Endodermal cell (in vitro differentiated cells): ENCODE results near the gene ATP10B. TPM values are rescaled to one million over a fixed set of nuclear protein-coding genes. Genes with fewer than 3 reads are reported as not detected.

Experiments used
- DNase-seq: peaks from one replicate; pipeline ENCODE4 v3.0.0-alpha.2; 2017
- H3K27ac ChIP-seq: 2 replicates; pipeline ENCODE4 v1.5.1; 2013; ENCODE audit warnings: mild to moderate bottlenecking, low read depth, low read length, moderate library complexity
- H3K27me3 ChIP-seq: 2 replicates; pipeline ENCODE4 v1.6.1; 2013; ENCODE audit warnings: mild to moderate bottlenecking, low read length, moderate library complexity; ENCODE audit not compliant: insufficient read depth, control insufficient read depth, poor library complexity, severe bottlenecking
- H3K36me3 ChIP-seq: 2 replicates; pipeline ENCODE4 v1.7.0; 2013; ENCODE audit warnings: mild to moderate bottlenecking, low read length, moderate library complexity; ENCODE audit not compliant: control insufficient read depth, insufficient read depth
- H3K4me1 ChIP-seq: one replicate; pipeline ENCODE4 v1.7.0; 2013; ENCODE audit warnings: low read length; ENCODE audit not compliant: control insufficient read depth, insufficient read depth
- H3K4me3 ChIP-seq: 2 replicates; pipeline ENCODE4 v1.5.1; 2013; ENCODE audit warnings: mild to moderate bottlenecking, low read length, moderate library complexity
- H3K9ac ChIP-seq: 2 replicates; pipeline ENCODE4 v1.6.1; 2013; ENCODE audit warnings: mild to moderate bottlenecking, low read length, moderate library complexity; ENCODE audit not compliant: poor library complexity, severe bottlenecking; ENCODE audit errors: extremely low read depth
- H3K9me3 ChIP-seq: 2 replicates; pipeline ENCODE4 v1.6.1; 2013; ENCODE audit warnings: mild to moderate bottlenecking, low read length, moderate library complexity; ENCODE audit not compliant: control insufficient read depth
- H3K27ac Mint-ChIP-seq: 2 replicates; pipeline ENCODE4 v1.8.0; 2020; ENCODE audit warnings: mixed read lengths
- H3K27me3 Mint-ChIP-seq: 2 replicates; pipeline ENCODE4 v1.8.0; 2021; ENCODE audit warnings: mild to moderate bottlenecking, mixed read lengths; ENCODE audit not compliant: insufficient read depth
- H3K36me3 Mint-ChIP-seq: 2 replicates; pipeline ENCODE4 v1.8.0; 2020; ENCODE audit warnings: low read depth, mixed read lengths
- H3K4me1 Mint-ChIP-seq: 2 replicates; pipeline ENCODE4 v1.8.0; 2020; ENCODE audit warnings: mixed read lengths
- H3K4me3 Mint-ChIP-seq: 2 replicates; pipeline ENCODE4 v1.8.0; 2020; ENCODE audit warnings: mild to moderate bottlenecking, moderate library complexity, mixed read lengths
- H3K9me3 Mint-ChIP-seq: 2 replicates; pipeline ENCODE4 v1.8.0; 2020; ENCODE audit warnings: mild to moderate bottlenecking, mixed read lengths
- CTCF ChIP-seq: fragments of 200-600 bp; sonication (generic); conservative IDR thresholded peaks from 2 replicates; pipeline ENCODE4 v1.5.0; 2021; ENCODE audit warnings: antibody characterized with exemption, mild to moderate bottlenecking
- WGBS, 2 experiments: methylation state at CpG; one replicate each; pipeline versions ENCODE4 v1.1.5 to v1.1.7; 2013; ENCODE audit warnings: missing lambda C conversion rate in 2 of 2, mixed read lengths in 1 of 2; ENCODE audit not compliant: insufficient coverage in 1 of 2, insufficient read length in 1 of 2; 5-methylcytosine and 5-hydroxymethylcytosine counted together
- total RNA-seq, 2 donors: library from RNA; stranded (reverse); fragmentation: NEBNext Ultra II Directional in 1 of 2; extraction: Animal tissue kit (Norgen Biotek cat#: 25700) in 1 of 2; gene quantifications; 2 replicates in 1 of 2; 3 replicates in 1 of 2; pipeline ENCODE4 v1.2.1, GENCODE V29; 2021

ATP10B gene
- total RNA-seq, 2 donors from 2014 or later: 0.15 to 0.38 TPM

DNA sequence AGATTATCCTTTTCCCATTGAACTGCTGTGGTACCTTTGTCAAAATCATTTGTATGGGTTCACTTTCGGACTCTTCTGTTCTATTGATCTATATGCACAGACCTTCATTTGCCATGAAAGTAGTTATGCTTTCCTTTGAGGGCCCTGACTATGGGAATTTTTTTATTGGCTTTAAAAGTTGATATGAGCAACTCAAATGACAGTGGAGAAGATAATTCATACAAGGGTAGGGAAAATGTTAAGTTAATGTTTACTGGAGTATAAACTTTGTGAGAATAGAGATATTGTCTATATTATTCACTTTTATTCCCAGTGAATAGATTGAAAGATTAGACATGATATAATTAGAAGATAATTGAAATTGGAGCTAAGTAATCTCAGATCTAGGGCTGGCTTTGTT, 94.8 kb downstream of the ATP10B start:
- H3K27ac Mint-ChIP-seq: no peak overlapping the region
- peaks cover 1% of the 10 kb centered on the region for H3K4me1 ChIP-seq
- H3K4me3 Mint-ChIP-seq: no peak overlapping the region
- peaks cover 8% of the 10 kb centered on the region for H3K9me3 ChIP-seq
- H3K27me3 Mint-ChIP-seq: no peaks in the 10 kb centered on the region
- WGBS, 2 experiments: 83 to 100% methylated on average over 1 of the region's 1 CpG
- H3K4me1 Mint-ChIP-seq: no peaks in the 10 kb centered on the region
- no peak for TF ChIP-seq CTCF
- no peak overlapping the region for H3K9ac ChIP-seq
- H3K36me3 ChIP-seq: no peaks in the 10 kb centered on the region
- H3K27ac ChIP-seq: no peak overlapping the region
- no peak for DNase-seq
- H3K36me3 Mint-ChIP-seq: no peaks in the 10 kb centered on the region
- no peaks in the 10 kb centered on the region for H3K27me3 ChIP-seq
- no peak overlapping the region for H3K4me3 ChIP-seq
- H3K9me3 Mint-ChIP-seq: peaks cover 16% of the 10 kb centered on the region

DNA sequence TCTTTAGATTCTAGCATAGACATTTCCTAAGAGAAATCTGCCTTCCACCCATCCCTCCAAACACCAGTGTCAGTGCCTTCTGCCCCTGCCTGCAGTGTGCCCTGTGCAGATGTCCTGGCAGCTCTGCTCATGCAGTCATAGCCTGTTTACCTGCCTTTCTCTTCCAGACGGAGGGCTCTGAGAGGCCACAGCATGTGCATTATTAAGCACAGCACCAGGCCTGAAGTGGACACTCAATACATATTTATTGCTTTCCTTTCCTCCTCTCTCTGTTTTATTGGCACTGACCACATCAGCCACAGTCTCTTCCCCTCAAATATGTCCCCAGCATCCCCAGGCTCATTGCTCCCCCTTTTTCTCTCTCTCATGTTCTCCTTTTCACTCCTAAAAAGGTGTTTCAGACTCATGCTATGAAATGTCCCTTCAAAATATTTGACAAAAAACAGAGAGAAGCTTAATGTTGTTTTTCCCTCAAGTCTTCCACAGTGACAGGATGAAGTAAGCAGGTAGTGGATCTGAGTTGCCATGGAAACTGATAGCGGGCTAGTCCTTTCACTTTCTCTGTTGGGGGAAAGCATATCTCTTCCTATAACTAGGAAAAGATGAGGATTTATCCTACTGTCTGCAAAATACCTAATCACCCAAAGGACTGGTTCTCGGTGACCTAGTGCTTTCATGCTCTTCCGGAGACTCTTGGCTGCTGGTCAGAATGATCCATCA, 100.9 kb downstream of the ATP10B start:
- no peak overlapping the region for H3K9ac ChIP-seq
- Mint-ChIP-seq H3K27ac (no peak overlapping the region), H3K4me3 (no peak overlapping the region), H3K27me3 (no peaks in the 10 kb centered on the region), H3K36me3 (no peaks in the 10 kb centered on the region), H3K4me1 (peaks cover 3% of the 10 kb centered on the region), H3K9me3 (peaks cover 3% of the 10 kb centered on the region)
- no peaks in the 10 kb centered on the region for H3K27me3 ChIP-seq
- 83 to 93% methylated on average over 2 to 4 of the region's 4 CpGs for WGBS, 2 experiments
- H3K4me3 ChIP-seq: no peak overlapping the region
- H3K4me1 ChIP-seq: no peaks in the 10 kb centered on the region
- peaks cover 3% of the 10 kb centered on the region for H3K9me3 ChIP-seq
- DNase-seq: no peak
- TF ChIP-seq CTCF: no peak
- H3K36me3 ChIP-seq: no peaks in the 10 kb centered on the region
- no peak overlapping the region for H3K27ac ChIP-seq

DNA sequence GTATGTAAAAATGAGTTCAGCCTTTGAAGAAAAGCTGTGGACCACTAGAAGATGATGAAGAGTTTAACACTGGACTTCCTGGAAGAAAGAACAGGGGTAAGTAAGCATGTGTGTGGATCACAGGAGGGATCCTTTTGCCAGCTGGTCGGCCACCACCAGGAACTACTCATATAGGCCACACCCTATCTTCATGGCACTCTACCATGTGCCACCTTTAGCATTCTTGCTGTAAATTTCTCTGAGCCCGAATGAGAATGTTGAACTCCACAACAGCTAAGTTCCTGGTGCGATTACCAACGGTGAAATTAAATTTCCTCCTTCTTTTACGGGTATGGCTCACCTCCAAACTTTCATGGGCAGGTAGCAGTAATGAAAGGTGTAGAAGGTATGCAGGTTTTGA, 102.3 kb downstream of the ATP10B start:
- peaks cover 6% of the 10 kb centered on the region for H3K4me1 Mint-ChIP-seq
- H3K9me3 Mint-ChIP-seq: no peaks in the 10 kb centered on the region
- H3K4me1 ChIP-seq: no peaks in the 10 kb centered on the region
- no peaks in the 10 kb centered on the region for H3K36me3 Mint-ChIP-seq
- WGBS, 2 experiments: 94 to 100% methylated on average over 2 to 5 of the region's 5 CpGs
- H3K27ac ChIP-seq: no peak overlapping the region
- H3K9ac ChIP-seq: no peak overlapping the region
- no peak overlapping the region for H3K4me3 Mint-ChIP-seq
- no peak overlapping the region for H3K27ac Mint-ChIP-seq
- no peak for DNase-seq
- H3K27me3 Mint-ChIP-seq: no peaks in the 10 kb centered on the region
- TF ChIP-seq CTCF: no peak
- no peaks in the 10 kb centered on the region for H3K9me3 ChIP-seq
- H3K27me3 ChIP-seq: no peaks in the 10 kb centered on the region
- no peak overlapping the region for H3K4me3 ChIP-seq
- H3K36me3 ChIP-seq: no peaks in the 10 kb centered on the region
